IPS DF 6.9 (cell line): ENCODE measurements around the gene FCRL2.

Source experiments
- DNase-seq: peaks from one replicate; pipeline ENCODE4 v3.0.0-alpha.2; 2013; ENCODE audit warnings: low read depth, low spot score
- H3K27ac ChIP-seq: one replicate; pipeline ENCODE4 v1.5.1; 2013; ENCODE audit warnings: low read length, control low read depth
- H3K27me3 ChIP-seq: 2 replicates; pipeline ENCODE4 v1.6.1; 2013; ENCODE audit warnings: mild to moderate bottlenecking, low read length; ENCODE audit not compliant: control insufficient read depth, insufficient read depth
- H3K36me3 ChIP-seq: 2 replicates; pipeline ENCODE4 v1.6.1; 2013; ENCODE audit warnings: low read length; ENCODE audit not compliant: control insufficient read depth, insufficient read depth
- H3K4me1 ChIP-seq: 2 replicates; pipeline ENCODE4 v1.6.1; 2013; ENCODE audit warnings: low read length; ENCODE audit not compliant: control insufficient read depth, insufficient read depth
- H3K4me3 ChIP-seq: 2 replicates; pipeline ENCODE4 v1.5.1; 2013; ENCODE audit warnings: mild to moderate bottlenecking, low read length
- H3K9me3 ChIP-seq: 2 replicates; pipeline ENCODE4 v1.6.1; 2013; ENCODE audit warnings: low read length, inconsistent platforms; ENCODE audit not compliant: control insufficient read depth, insufficient read depth
- WGBS: extraction: QIAGEN DNeasy Blood & Tissue Kit; methylation state at CpG from one replicate; pipeline ENCODE4 v1.1.7; 2013; ENCODE audit warnings: mixed read lengths, missing lambda C conversion rate; ENCODE audit not compliant: insufficient read length, insufficient coverage; 5-methylcytosine and 5-hydroxymethylcytosine counted together

The FCRL2 gene

DNA sequence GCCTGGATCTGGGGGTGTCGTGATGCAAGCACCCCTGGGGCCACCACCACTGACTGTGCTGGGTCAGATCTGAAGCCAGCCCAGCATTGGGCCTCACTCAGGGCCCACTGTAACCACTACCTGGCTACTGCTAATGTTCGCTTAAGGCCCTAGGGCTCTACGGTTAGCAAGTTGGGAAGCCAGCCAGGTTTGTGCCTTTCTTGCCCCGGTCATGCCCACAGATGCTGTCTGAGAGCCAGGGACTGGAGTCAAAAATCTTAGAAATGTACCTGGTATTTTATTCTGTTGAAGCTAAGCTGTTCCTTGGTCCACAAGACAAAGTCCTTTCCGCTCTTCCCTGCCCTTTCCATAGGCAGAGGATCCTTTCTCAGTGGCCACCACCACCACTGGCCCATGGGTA lies 61.2 kb downstream of the FCRL2 start:
- no peaks in the 10 kb centered on the region for H3K36me3 ChIP-seq
- no peaks in the 10 kb centered on the region for H3K27me3 ChIP-seq
- H3K4me1 ChIP-seq: no peaks in the 10 kb centered on the region
- no CpG with 5 or more reads among the region's 5 CpGs for WGBS
- H3K4me3 ChIP-seq: no peak overlapping the region
- H3K27ac ChIP-seq: no peak overlapping the region
- no peak for DNase-seq
- H3K9me3 ChIP-seq: no peaks in the 10 kb centered on the region

GRCh38 chr1:157711802-157712201 lies 65.1 kb downstream of the FCRL2 start:
- DNase-seq: no peak
- no peaks in the 10 kb centered on the region for H3K36me3 ChIP-seq

DNA sequence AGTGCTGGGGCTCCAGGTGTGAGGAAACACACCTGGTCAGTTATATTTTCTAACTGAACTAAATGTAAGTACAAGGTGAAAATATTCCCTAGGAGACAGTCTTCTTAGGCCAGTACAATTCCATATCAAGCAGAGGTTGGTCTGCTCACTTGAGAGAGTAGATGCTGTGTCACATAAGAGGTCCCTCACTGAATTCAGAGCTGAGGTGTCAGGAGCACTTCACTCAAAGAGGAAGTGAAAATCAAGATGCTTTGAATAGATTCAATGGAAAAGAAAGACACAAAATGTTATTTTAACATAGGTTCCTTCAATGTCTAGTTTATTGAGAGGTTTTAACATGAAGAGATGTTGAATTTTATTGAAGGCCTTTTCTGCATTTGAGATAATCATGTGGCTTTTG lies 72.1 kb downstream of the FCRL2 start:
- Histone ChIP-seq H3K27ac (no peak overlapping the region), H3K4me1 (no peaks in the 10 kb centered on the region)

More at GRCh38 chr1:157711802-157712201, 65.1 kb downstream of the FCRL2 start:
- no peaks in the 10 kb centered on the region for H3K4me1 ChIP-seq
- no peaks in the 10 kb centered on the region for H3K27me3 ChIP-seq
- no peak overlapping the region for H3K4me3 ChIP-seq
- no peaks in the 10 kb centered on the region; the same call in 1 of the 2 replicates for H3K9me3 ChIP-seq
- H3K27ac ChIP-seq: no peak overlapping the region

GRCh38 chr1:157703981-157704380 lies 73.0 kb downstream of the FCRL2 start:
- Histone ChIP-seq H3K27ac (no peak overlapping the region), H3K36me3 (no peaks in the 10 kb centered on the region), H3K4me3 (no peak overlapping the region), H3K4me1 (no peaks in the 10 kb centered on the region), H3K27me3 (no peaks in the 10 kb centered on the region), H3K9me3 (no peaks in the 10 kb centered on the region; the same call in 1 of the 2 replicates)
- no peak for DNase-seq
- no CpG with 5 or more reads among the region's 4 CpGs for WGBS

More for the DNA sequence above, 72.1 kb downstream of the FCRL2 start:
- Histone ChIP-seq H3K9me3 (no peaks in the 10 kb centered on the region; the same call in 1 of the 2 replicates), H3K36me3 (no peaks in the 10 kb centered on the region), H3K27me3 (no peaks in the 10 kb centered on the region), H3K4me3 (no peak overlapping the region)
- no peak for DNase-seq

DNA sequence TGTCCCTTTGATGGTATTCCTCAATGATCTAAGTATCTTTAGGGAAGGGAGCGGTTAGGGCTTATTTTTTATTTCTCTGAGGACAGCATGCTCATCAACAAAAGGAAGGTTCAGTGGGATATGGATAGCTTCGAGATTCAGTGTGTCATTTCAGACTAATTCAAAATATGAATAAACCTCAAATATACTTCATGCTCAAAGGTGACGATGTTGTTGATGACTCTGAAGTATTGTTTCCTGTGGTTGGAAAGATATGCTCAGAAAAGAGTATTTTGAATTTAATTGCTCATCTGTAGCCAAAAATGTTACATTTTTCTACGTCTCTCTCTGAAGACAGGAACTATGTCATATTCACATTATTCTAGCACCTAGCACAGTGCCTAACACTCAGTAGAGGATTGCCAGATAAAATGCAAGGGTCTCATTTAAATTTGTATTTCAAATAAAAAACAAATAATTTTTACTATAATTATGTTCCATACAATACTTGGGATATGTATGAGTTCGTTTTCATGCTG lies 74.6 kb downstream of the FCRL2 start:
- H3K27ac ChIP-seq: no peak overlapping the region
- H3K36me3 ChIP-seq: no peaks in the 10 kb centered on the region
- no peak overlapping the region for H3K4me3 ChIP-seq
- WGBS: no CpG with 5 or more reads among the region's 5 CpGs
- H3K9me3 ChIP-seq: no peaks in the 10 kb centered on the region
- no peaks in the 10 kb centered on the region for H3K27me3 ChIP-seq
- H3K4me1 ChIP-seq: no peaks in the 10 kb centered on the region
- DNase-seq: no peak

DNA sequence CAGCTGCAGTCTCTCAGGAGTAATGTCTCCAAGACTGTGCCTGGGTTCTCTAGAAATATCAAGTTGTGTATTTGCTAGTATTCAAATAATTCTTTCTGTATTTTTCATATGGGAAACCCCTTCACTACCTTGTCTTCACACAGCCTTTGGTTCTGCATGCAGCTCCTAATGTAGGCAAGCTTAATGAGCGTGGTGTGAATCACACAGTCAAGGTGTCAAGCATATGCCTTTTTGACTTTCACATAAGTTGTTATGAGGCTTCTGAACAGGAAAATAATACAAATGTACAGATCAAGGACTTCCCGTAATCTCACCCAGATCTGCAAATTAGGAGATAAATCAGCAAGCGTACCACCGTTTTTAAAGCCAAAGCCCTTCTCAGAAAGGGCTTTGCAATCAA lies 76.2 kb downstream of the FCRL2 start, which contains the start of gene FCRL3:
Gene FCRL3, minus strand, starts transcription at position 38 of the 400 bp plus-strand sequence. CDS start 280 bp downstream, outside the sequence.
- H3K4me1 ChIP-seq: no peaks in the 10 kb centered on the region

GRCh38 chr1:157700305-157700704 lies 76.6 kb downstream of the FCRL2 start:
- H3K4me1 ChIP-seq: no peaks in the 10 kb centered on the region
- H3K36me3 ChIP-seq: no peaks in the 10 kb centered on the region
- no peaks in the 10 kb centered on the region for H3K27me3 ChIP-seq
- WGBS: no CpG with 5 or more reads among the region's 5 CpGs
- H3K27ac ChIP-seq: no peak overlapping the region
- no peaks in the 10 kb centered on the region for H3K9me3 ChIP-seq
- DNase-seq: no peak
- H3K4me3 ChIP-seq: no peak overlapping the region

More for the DNA sequence above, 76.2 kb downstream of the FCRL2 start, which contains the start of gene FCRL3:
- Histone ChIP-seq H3K4me3 (no peak within 1 kb of the TSS), H3K27me3 (no peaks in the 10 kb centered on the region), H3K9me3 (no peaks in the 10 kb centered on the region), H3K36me3 (no peaks in the 10 kb centered on the region), H3K27ac (no peak within 1 kb of the TSS)
- no CpG with 5 or more reads among the region's 4 CpGs for WGBS
- DNase-seq: no peak

DNA sequence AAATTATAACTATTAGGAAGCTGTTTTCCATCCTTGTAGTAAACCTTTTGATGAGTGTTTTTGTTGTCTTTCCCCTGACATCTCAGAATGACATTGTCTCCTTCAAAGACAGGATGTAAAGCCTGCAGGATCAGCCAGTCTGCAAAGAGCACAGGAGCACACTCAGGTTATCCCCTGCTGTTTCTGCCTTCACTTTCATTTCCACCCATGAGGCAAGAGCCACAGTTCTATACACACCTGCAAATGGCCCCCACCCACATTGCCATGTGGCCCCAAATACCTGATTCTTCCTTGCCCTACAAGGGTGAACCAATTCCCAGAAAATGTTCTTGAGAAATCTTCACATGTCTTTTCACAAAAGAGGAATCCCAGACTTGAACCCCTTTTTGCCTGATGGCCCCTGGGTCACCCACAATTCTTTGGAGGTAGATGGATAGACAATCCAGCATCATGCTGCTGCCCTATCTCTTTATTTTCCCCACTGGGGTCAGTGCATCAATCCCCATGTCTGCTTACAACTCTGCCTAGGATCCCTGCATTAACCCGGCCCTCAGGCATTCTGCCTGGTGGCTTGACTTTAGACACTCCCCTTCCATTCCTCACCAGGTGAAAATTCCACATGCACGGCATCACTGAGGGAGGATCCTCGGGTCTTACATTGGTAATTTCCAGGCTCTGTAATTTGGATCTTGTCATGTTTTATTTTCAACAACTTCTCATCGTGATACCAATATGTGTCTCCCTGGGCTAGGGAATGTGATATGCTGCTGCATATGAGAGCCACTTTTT lies 79.0 kb downstream of the FCRL2 start:
- Histone ChIP-seq H3K27ac (no peak overlapping the region), H3K9me3 (no peaks in the 10 kb centered on the region), H3K4me3 (no peak overlapping the region), H3K27me3 (no peaks in the 10 kb centered on the region), H3K36me3 (no peaks in the 10 kb centered on the region), H3K4me1 (no peaks in the 10 kb centered on the region)
- WGBS: no CpG with 5 or more reads among the region's 4 CpGs
- no peak for DNase-seq

- WGBS: no CpG with 5 or more reads among the region's 4 CpGs
Observed at GRCh38 chr1:157696966-157697628, 79.8 kb downstream of the FCRL2 start.

More at GRCh38 chr1:157696966-157697628, 79.8 kb downstream of the FCRL2 start:
- H3K27ac ChIP-seq: no peak overlapping the region
- no peaks in the 10 kb centered on the region for H3K4me1 ChIP-seq
- DNase-seq: no peak
- no peaks in the 10 kb centered on the region for H3K9me3 ChIP-seq
- H3K27me3 ChIP-seq: no peaks in the 10 kb centered on the region
- H3K4me3 ChIP-seq: no peak overlapping the region
- no peaks in the 10 kb centered on the region for H3K36me3 ChIP-seq
